Epithelial cell of proximal tubule (primary cell): ENCODE measurements around the gene COG7. TPM values are rescaled to one million over a fixed set of nuclear protein-coding genes. Genes with fewer than 3 reads are reported as not detected.

Experiments
- DNase-seq: peaks from one replicate; pipeline ENCODE4 v3.0.0-alpha.2; 2011; ENCODE audit warnings: low read depth
- H3K4me3 ChIP-seq: 2 replicates; pipeline ENCODE4 v1.5.1; 2011; ENCODE audit warnings: low read depth, mild to moderate bottlenecking, low read length
- total RNA-seq: library from RNA; depleted of rRNA; stranded (reverse); fragments of >200 nt; gene quantifications from 2 replicates; pipeline ENCODE4 v1.2.3, GENCODE V29; 2015
- TF ChIP-seq, protein P1 (sequence below): conservative IDR thresholded peaks from 2 replicates; pipeline ENCODE4 v1.5.1; 2012; ENCODE audit warnings: low read depth, mild to moderate bottlenecking, low read length

The COG7 gene
- total RNA-seq, 1 donor from 2014 or later = 9.9 TPM

- H3K4me3 ChIP-seq = no peak overlapping the region
- TF ChIP-seq, protein P1, sequence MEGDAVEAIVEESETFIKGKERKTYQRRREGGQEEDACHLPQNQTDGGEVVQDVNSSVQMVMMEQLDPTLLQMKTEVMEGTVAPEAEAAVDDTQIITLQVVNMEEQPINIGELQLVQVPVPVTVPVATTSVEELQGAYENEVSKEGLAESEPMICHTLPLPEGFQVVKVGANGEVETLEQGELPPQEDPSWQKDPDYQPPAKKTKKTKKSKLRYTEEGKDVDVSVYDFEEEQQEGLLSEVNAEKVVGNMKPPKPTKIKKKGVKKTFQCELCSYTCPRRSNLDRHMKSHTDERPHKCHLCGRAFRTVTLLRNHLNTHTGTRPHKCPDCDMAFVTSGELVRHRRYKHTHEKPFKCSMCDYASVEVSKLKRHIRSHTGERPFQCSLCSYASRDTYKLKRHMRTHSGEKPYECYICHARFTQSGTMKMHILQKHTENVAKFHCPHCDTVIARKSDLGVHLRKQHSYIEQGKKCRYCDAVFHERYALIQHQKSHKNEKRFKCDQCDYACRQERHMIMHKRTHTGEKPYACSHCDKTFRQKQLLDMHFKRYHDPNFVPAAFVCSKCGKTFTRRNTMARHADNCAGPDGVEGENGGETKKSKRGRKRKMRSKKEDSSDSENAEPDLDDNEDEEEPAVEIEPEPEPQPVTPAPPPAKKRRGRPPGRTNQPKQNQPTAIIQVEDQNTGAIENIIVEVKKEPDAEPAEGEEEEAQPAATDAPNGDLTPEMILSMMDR = no peak
- no peak for DNase-seq
Measured at GRCh38 chr16:23380501-23380951, 72.5 kb downstream of the COG7 start.

DNA sequence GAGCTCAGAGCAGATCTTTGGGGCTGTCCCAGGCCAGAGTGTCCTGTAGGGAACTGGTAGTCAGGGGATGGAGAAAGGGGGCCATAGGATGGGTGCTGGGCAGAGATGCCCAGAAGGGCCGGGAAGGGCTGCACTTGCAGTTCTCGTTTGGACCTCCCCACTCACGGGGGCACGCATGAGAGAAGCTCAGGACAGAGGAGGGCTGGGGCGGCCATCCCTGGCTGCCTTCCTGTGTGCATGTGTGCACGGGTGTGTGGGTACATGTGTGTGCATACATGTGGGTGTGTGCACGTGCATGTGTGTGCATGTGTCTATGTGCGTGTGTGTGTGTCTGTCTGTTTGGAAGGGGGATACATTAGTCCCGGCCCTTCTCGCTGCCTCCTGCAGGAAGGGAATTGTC is 73.3 kb downstream of the COG7 start:
- TF ChIP-seq, protein P1 = no peak
- no peak overlapping the region for H3K4me3 ChIP-seq
- no peak for DNase-seq

- TF ChIP-seq, protein P1 = no peak
- H3K4me3 ChIP-seq = no peak overlapping the region
- DNase-seq = no peak
Measured at GRCh38 chr16:23378921-23379320, 74.1 kb downstream of the COG7 start.

DNA sequence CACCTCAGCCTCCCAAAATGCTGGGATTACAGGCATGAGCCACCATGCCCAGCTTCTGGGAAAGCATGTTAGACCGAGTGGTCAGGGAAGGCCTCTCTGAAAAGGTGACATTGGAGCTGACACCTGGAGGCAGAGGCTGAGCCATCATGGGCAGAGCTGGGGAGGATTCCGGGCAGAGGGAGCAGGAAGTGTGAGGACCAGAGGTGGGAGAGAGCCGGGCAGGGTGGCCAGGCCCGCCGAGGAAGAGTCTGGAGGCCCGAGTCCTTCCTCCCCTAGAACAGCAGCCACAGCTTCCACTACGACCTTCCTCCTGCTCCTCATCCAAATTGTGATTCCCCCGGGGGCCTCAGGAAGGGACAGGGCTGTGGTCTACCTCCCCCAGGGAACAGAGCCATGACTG is 74.7 kb downstream of the COG7 start:
- H3K4me3 ChIP-seq = no peak overlapping the region
- TF ChIP-seq, protein P1 = no peak
- DNase-seq = no peak

DNA sequence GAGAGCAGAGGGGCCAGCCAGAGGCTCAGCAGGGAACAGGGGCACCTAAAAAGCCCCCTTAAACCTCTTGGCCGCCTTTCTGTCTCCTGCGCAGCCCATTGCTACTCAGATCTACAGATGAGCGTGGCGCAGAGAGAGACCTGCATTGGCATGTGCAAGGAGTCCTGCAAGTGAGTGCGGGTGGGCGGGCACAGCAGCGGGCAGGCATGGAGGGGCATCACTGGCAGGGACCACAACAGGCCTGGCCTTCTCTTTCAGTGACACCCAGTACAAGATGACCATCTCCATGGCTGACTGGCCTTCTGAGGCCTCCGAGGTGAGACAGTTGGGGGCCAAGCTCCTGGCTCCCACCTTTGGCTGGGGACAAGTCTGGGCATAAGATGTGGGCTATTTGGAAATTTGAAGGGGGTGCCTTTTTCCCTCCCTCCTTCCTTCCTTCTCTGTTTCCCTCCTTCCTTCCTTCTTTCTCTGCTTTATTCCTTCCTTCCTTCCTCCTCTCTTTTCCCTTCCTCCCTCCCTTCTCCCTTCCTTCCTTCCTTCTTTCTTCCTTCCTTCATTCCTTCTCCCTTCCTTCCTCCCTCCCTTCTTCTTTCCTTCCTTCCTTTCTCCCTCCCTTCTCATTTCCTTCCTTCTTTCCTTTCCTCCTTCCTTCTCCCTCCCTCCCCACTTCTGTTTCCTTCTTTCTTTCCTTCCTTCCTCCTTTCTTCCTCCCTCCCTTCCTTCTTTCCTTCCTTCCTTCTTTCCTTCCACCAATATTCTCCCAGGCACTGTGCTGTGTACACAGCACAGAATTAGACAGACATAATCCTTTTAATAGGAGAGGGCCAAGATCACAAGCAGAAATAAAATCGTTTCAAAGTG is 75.7 kb downstream of the COG7 start:
- H3K4me3 ChIP-seq = no peak overlapping the region
- DNase-seq = no peak
- TF ChIP-seq, protein P1 = no peak

- H3K4me3 ChIP-seq = no peak overlapping the region
- no peak for DNase-seq
- TF ChIP-seq, protein P1 = no peak
Measured at GRCh38 chr16:23375643-23376042, 77.3 kb downstream of the COG7 start.
